22Rv1 (cell line): ENCODE data around the gene DHH.

Experiments
- ZFX ChIP-seq: fragments of 450-650 bp; IDR thresholded peaks from 2 replicates; pipeline ENCODE4 v1.6.1; 2017; ENCODE audit warnings: antibody characterized with exemption, borderline replicate concordance
- TF ChIP-seq, protein P1 (sequence below): fragments of 450-650 bp; IDR thresholded peaks from 2 replicates; pipeline ENCODE4 v1.5.1; 2017; ENCODE audit warnings: mild to moderate bottlenecking

DNA sequence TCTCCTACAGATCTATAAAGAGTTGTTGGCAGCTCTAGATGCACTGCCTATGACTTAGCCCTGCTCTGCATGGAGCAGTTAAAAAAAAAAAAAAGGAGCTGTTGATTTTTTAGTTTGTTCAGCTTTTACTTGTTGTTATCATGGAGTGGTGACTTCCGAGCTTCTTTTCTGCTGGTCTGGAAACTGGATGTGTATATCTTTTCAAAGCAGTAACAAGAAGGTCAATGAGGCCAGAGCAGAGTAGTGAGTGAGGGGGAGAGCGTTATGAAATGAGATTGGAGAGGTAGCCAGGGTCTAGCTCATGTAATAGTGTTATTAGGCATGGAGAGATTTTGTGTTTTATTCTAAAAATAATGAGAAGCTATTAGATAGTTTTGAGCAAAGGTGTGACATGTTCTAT lies 49.8 kb upstream of the DHH start:
- TF ChIP-seq, protein P1, sequence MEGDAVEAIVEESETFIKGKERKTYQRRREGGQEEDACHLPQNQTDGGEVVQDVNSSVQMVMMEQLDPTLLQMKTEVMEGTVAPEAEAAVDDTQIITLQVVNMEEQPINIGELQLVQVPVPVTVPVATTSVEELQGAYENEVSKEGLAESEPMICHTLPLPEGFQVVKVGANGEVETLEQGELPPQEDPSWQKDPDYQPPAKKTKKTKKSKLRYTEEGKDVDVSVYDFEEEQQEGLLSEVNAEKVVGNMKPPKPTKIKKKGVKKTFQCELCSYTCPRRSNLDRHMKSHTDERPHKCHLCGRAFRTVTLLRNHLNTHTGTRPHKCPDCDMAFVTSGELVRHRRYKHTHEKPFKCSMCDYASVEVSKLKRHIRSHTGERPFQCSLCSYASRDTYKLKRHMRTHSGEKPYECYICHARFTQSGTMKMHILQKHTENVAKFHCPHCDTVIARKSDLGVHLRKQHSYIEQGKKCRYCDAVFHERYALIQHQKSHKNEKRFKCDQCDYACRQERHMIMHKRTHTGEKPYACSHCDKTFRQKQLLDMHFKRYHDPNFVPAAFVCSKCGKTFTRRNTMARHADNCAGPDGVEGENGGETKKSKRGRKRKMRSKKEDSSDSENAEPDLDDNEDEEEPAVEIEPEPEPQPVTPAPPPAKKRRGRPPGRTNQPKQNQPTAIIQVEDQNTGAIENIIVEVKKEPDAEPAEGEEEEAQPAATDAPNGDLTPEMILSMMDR: no peak
- no peak for TF ChIP-seq ZFX
